ENCODE data around the gene CYSTM1. TPM values are rescaled to one million over a fixed set of nuclear protein-coding genes. Genes with fewer than 3 reads are reported as not detected.

CYSTM1 gene
- polyA plus RNA-seq, 1 experiment: 33.1 TPM

- ChIA-PET POLR2A (interaction anchor here (0.5 kb wide), 1 partner anchor 203 kb away, joined by 5 read pairs; no protein-coding TSS in a partner anchor), CTCF (interaction anchor here (0.7 to 1.5 kb wide), 3 partner anchors 65 to 248 kb away, joined by 3 to 4 read pairs (median 4); no protein-coding TSS in a partner anchor)
- Histone ChIP-seq H3K36me3 (ENCODE audit: control insufficient read depth, insufficient read depth, low read length) (no peaks in the 10 kb centered on the region), H3K4me3 (ENCODE audit: low read depth, low read length) (peak overlapping the region; percentile 95), H3K27me3 (ENCODE audit: control insufficient read depth, insufficient read depth, low read length) (no peaks in the 10 kb centered on the region)
- no peak for DNase-seq (ENCODE audit: low read depth)
- TF ChIP-seq, protein P1, sequence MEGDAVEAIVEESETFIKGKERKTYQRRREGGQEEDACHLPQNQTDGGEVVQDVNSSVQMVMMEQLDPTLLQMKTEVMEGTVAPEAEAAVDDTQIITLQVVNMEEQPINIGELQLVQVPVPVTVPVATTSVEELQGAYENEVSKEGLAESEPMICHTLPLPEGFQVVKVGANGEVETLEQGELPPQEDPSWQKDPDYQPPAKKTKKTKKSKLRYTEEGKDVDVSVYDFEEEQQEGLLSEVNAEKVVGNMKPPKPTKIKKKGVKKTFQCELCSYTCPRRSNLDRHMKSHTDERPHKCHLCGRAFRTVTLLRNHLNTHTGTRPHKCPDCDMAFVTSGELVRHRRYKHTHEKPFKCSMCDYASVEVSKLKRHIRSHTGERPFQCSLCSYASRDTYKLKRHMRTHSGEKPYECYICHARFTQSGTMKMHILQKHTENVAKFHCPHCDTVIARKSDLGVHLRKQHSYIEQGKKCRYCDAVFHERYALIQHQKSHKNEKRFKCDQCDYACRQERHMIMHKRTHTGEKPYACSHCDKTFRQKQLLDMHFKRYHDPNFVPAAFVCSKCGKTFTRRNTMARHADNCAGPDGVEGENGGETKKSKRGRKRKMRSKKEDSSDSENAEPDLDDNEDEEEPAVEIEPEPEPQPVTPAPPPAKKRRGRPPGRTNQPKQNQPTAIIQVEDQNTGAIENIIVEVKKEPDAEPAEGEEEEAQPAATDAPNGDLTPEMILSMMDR (IDR thresholded peaks at IDR 0.05; ENCODE audit: insufficient read depth, low read depth, low read length): peak; percentile 38; the same call in 1 of the 2 replicates
Observed at GRCh38 chr5:140175367-140176030, 511 bp downstream of the CYSTM1 start.

DNA sequence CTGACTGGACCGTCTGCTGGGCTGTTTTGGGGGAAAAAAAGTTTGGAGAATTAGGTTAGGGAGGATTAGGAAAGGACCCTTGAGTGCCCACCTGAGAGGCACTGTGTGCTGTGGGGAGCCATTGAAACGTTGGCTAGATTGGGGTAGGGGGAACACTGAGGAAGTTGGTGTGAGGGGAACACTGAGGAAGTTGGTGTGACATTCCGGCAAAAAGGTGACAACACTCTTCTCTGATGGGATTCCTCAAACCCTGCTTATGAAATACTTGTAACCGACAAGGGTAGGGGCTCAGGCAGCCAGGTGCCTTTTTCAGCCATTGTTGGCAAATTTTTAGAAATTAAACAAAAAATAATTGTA is 1.0 kb downstream of the CYSTM1 start:
- POLR2A ChIA-PET: no interaction called here

DNA sequence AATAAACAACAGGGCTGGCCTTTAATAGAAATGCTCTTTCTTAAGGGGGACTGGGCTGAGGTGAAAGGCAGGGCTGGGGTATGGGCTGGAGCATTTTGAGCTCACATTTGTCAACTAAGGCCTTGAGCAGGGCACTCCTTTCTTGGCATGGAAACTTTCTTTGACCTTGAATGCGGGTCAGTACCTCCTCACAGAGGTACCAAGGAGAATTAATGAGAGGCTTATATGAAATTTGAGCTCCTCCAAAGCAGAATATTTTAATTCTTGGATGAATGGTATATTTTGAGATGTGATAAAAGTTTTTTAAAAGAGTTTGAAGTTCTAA is 3.1 kb downstream of the CYSTM1 start:
- Histone ChIP-seq H3K36me3 (ENCODE audit: control insufficient read depth, insufficient read depth, low read length) (no peaks in the 10 kb centered on the region), H3K4me3 (ENCODE audit: low read depth, low read length) (no peak overlapping the region), H3K27me3 (ENCODE audit: control insufficient read depth, insufficient read depth, low read length) (no peaks in the 10 kb centered on the region)
- TF ChIP-seq, protein P1 (IDR thresholded peaks at IDR 0.05; ENCODE audit: insufficient read depth, low read depth, low read length): no peak
- CTCF ChIA-PET: interaction anchor here (1.0 to 1.6 kb wide), 2 partner anchors 9 to 124 kb away, joined by 4 to 6 read pairs; no protein-coding TSS in a partner anchor
- DNase-seq (ENCODE audit: low read depth): no peak
- POLR2A ChIA-PET: no interaction called here

More for the DNA sequence above, 1.0 kb downstream of the CYSTM1 start:
- TF ChIP-seq, protein P1 (IDR thresholded peaks at IDR 0.05; ENCODE audit: insufficient read depth, low read depth, low read length): no peak
- CTCF ChIA-PET: no interaction called here
- no peak for DNase-seq (ENCODE audit: low read depth)
- Histone ChIP-seq H3K36me3 (ENCODE audit: control insufficient read depth, insufficient read depth, low read length) (no peaks in the 10 kb centered on the region), H3K27me3 (ENCODE audit: control insufficient read depth, insufficient read depth, low read length) (no peaks in the 10 kb centered on the region), H3K4me3 (ENCODE audit: low read depth, low read length) (peak overlapping the region; percentile 95)

- no peaks in the 10 kb centered on the region for H3K36me3 ChIP-seq (ENCODE audit: control insufficient read depth, insufficient read depth, low read length)
- CTCF ChIA-PET: interaction anchor here (1.0 to 1.6 kb wide), 3 partner anchors 8 to 124 kb away, joined by 3 to 6 read pairs (median 4); no protein-coding TSS in a partner anchor
Observed at GRCh38 chr5:140178482-140179116, 3.6 kb downstream of the CYSTM1 start.

GRCh38 chr5:140181002-140181483 is 6.1 kb downstream of the CYSTM1 start:
- ChIA-PET POLR2A (no interaction called here), CTCF (interaction anchor here (0.6 to 1.0 kb wide), 3 partner anchors 23 to 63 kb away, joined by 3 to 4 read pairs (median 3); no protein-coding TSS in a partner anchor)
- no peaks in the 10 kb centered on the region for H3K27me3 ChIP-seq (ENCODE audit: control insufficient read depth, insufficient read depth, low read length)
- H3K36me3 ChIP-seq (ENCODE audit: control insufficient read depth, insufficient read depth, low read length): no peaks in the 10 kb centered on the region
- no peak for DNase-seq (ENCODE audit: low read depth)
- TF ChIP-seq, protein P1 (IDR thresholded peaks at IDR 0.05; ENCODE audit: insufficient read depth, low read depth, low read length): no peak
- H3K4me3 ChIP-seq (ENCODE audit: low read depth, low read length): no peak overlapping the region

More at GRCh38 chr5:140178482-140179116, 3.6 kb downstream of the CYSTM1 start:
- Histone ChIP-seq H3K27me3 (ENCODE audit: control insufficient read depth, insufficient read depth, low read length) (no peaks in the 10 kb centered on the region), H3K4me3 (ENCODE audit: low read depth, low read length) (no peak overlapping the region)
- POLR2A ChIA-PET: no interaction called here
- TF ChIP-seq, protein P1 (IDR thresholded peaks at IDR 0.05; ENCODE audit: insufficient read depth, low read depth, low read length): no peak
- DNase-seq (ENCODE audit: low read depth): no peak
